ENCODE results near the gene FNIP2.

GRCh38 chr4:158821228-158821971, 52.6 kb downstream of the FNIP2 start:
- TF ChIP-seq PKNOX1 (IDR thresholded peaks at IDR 0.05) (no peak), SP1 (IDR thresholded peaks at IDR 0.05) (no peak), ELF4 (IDR thresholded peaks at IDR 0.05) (no peak)

Data from HEK293T (cell line).